ENCODE results near the gene PSENEN.

The PSENEN gene

DNA sequence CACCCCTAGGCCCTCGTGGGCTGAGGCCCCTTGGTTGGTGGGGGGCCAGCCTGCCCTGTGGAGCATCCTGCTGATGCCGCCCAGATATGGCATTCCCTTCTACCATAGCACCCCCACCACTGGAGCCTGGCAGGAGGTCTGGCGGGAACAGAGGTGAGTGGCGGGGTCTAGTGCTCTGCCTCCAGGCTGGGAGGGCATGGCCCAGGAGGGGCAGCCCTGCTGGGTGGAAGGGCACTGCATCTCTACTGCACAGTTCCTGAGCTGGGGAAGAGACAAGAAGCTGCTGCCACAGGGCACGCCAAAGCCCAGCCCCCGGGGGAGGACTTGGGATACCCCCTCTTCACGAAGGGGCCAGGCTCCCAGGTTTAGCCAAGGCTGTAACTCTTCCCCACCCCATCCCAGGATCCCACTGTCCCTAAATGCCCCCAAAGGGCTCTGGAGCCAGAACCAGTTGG is 30.1 kb upstream of the PSENEN start:
- H3K4me3 ChIP-seq (ENCODE audit: low read length) = no peak overlapping the region
- no peak for DNase-seq (ENCODE audit: low read depth)
- TF ChIP-seq, protein P1, sequence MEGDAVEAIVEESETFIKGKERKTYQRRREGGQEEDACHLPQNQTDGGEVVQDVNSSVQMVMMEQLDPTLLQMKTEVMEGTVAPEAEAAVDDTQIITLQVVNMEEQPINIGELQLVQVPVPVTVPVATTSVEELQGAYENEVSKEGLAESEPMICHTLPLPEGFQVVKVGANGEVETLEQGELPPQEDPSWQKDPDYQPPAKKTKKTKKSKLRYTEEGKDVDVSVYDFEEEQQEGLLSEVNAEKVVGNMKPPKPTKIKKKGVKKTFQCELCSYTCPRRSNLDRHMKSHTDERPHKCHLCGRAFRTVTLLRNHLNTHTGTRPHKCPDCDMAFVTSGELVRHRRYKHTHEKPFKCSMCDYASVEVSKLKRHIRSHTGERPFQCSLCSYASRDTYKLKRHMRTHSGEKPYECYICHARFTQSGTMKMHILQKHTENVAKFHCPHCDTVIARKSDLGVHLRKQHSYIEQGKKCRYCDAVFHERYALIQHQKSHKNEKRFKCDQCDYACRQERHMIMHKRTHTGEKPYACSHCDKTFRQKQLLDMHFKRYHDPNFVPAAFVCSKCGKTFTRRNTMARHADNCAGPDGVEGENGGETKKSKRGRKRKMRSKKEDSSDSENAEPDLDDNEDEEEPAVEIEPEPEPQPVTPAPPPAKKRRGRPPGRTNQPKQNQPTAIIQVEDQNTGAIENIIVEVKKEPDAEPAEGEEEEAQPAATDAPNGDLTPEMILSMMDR (conservative IDR thresholded peaks at IDR 0.05; ENCODE audit: low read length) = no peak

DNA sequence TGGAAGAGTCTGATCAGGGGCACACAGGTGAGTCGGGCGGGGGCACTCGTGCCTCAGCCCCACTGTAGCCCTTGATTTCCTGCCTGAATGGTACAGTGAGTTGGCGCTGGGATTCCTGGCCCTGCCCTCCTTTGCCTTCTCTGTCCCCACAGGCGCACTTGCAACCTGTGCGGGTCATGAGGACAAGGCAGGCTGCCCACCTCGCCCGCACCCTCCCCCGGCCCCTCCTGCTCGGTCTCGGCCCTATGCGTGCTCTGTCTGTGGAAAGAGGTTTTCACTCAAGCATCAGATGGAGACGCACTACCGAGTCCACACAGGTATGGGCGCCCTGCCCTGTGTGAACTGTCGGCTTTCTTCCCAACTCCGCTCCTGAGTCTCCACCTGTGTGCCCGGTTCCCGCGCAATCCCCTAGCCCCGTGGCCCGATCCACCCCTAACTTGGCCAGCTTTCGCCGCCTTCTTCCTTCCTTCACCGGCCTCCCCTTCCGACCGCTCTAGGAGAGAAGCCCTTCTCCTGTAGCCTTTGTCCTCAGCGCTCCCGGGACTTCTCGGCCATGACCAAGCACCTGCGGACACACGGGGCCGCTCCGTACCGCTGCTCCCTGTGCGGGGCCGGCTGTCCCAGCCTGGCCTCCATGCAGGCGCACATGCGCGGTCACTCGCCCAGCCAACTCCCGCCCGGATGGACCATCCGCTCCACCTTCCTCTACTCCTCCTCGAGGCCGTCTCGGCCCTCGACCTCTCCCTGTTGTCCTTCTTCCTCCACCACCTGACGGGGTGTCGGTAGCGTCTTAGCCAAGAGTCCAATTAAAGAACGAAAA is 29.3 kb upstream of the PSENEN start:
- peak; percentile 36 for DNase-seq (ENCODE audit: low read depth)
- TF ChIP-seq, protein P1 (conservative IDR thresholded peaks at IDR 0.05; ENCODE audit: low read length) = no peak
- peak overlapping the region; percentile 84 for H3K4me3 ChIP-seq (ENCODE audit: low read length)

DNA sequence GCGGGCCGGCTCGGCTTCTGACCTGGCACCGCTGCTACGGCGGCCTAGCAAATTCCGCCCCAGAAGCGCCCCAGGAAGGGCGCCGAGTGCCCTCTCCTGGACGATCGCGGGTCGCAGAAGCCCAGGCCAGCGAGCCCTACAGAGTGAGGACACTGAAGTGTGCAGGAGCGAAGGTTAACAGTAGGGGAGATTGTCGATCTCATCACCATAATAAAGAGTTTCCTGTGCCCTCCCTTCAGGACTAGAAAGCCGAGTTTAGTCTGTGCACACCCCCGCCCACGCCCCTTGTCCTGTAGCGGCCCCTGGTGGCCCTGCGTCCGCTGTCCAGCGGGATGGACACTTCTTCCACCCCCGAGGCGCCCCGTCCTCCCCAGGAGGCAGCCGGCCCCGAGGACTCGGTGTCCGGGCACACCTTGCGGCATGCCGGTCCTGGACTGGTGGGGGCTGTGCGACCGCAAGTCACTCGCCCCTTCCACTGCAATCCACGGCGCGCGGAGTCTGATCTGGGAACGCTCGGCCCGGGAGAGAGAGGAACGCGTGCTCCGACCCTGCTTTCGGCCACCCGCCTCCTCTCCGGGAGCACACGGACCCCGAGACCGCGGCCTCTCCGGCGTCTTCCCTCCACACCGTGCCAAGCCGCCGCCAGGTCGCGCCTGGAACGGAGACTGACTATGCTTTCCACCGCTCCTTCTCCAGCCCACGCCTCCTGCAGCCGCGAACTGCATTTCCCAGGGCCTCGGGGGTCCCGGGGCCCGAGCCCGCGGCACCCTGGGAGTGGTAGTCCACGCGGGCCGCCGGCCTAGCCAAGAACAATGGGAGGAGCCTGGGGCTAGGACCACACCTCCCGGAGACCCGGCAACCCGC is 28.4 kb upstream of the PSENEN start:
- peak; percentile 81 for DNase-seq (ENCODE audit: low read depth)
- H3K4me3 ChIP-seq (ENCODE audit: low read length) = peak overlapping the region; percentile 84
- TF ChIP-seq, protein P1 (conservative IDR thresholded peaks at IDR 0.05; ENCODE audit: low read length) = peak; percentile 80

DNA sequence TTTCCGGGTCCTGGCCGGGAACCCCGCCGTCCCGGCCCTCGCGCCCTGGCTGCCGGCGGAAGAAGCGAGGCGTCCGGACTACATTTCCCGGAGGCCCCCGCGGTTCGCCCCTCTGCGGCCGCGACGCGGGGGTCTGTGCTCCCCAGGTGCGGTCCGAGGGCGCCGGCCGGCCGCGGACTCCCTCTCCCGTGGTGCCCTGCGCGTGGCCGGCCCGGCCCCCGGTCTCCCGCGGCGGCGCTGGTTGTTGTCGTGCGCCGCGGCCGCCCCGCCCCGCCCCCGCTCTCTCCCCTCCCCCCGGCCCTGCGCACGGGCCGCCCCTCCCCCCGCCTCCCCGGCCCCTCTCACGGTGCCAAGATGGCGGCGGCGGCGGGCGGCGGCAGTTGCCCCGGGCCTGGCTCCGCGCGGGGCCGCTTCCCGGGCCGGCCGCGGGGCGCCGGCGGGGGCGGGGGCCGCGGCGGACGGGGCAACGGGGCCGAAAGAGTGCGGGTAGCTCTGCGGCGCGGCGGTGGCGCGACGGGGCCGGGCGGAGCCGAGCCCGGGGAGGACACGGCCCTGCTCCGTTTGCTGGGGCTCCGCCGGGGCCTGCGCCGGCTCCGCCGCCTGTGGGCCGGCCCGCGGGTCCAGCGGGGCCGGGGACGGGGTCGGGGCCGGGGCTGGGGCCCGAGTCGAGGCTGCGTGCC is 27.6 kb upstream of the PSENEN start, which contains the start of gene KMT2B:
KMT2B (plus strand) TSS at position 339 of the 680 bp plus-strand sequence; CDS start at position 355, 16 bp downstream.
- DNase-seq (ENCODE audit: low read depth) = peak; percentile 94

DNA sequence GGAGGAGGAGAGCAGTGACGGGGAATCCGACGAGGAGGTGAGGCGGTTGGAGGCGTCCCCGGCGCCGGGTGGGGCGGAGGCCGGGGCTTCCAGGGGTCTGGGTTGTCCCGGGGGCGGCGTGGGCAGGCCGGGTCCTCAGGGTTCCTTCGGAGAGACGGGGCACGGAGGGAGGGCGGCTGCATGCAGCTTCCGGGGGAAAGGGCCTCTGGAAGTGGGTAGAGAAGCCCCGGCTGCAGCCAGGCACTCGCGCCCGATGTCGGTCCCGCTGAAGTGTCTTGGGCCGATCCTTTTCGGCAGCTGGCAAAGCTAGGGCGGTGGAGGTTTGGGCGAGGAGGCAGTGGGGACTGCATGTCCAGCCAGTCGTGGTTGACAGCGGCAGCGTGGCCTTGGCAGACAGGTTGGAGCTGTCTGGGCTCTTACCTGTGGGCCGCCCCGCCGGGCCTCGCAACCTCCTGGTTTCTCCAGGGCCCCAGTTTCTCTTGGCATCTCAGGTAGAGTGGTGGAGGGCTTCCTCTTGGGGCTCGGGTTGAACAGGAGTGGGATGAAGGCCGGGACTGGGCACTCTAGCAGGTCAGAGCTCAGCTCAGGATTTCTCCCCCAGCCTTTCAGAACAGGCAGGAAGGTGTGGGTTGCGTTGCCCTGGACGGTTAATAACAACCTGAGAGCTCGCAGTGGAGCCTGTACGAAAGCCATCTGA is 27.0 kb upstream of the PSENEN start:
- H3K4me3 ChIP-seq (ENCODE audit: low read length) = peak overlapping the region; percentile 91
- peak; percentile 11 for DNase-seq (ENCODE audit: low read depth)
- TF ChIP-seq, protein P1 (conservative IDR thresholded peaks at IDR 0.05; ENCODE audit: low read length) = no peak

More for the DNA sequence above, 27.6 kb upstream of the PSENEN start, which contains the start of gene KMT2B:
- H3K4me3 ChIP-seq (ENCODE audit: low read length) = peak within 1 kb of the TSS; percentile 91
- TF ChIP-seq, protein P1 (conservative IDR thresholded peaks at IDR 0.05; ENCODE audit: low read length) = no peak

DNA sequence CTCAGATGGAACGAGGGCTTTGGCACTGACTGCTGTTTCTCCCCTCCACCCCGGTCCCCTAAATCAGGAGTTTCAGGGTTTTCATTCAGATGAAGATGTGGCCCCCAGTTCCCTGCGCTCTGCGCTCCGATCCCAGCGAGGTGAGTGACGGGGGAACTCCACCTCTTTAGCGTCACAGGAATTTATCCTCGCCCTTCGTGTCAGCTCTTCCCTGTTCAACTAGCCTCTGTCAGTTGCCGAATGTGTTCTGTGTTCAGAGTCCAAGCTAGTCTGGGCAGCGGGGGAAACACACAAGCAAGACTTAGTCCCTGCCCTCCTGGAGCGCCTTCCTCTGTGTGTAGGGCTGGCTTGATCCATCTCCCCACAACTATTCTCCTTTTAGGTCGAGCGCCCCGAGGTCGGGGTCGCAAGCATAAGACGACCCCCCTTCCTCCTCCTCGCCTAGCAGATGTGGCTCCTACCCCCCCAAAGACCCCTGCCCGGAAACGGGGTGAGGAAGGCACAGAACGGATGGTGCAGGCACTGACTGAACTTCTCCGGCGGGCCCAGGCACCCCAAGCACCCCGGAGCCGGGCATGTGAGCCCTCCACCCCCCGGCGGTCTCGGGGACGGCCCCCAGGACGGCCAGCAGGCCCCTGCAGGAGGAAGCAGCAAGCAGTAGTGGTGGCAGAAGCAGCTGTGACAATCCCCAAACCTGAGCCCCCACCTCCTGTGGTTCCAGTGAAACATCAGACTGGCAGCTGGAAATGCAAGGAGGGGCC is 25.9 kb upstream of the PSENEN start:
- H3K4me3 ChIP-seq (ENCODE audit: low read length) = peak overlapping the region; percentile 91
- DNase-seq (ENCODE audit: low read depth) = no peak
- TF ChIP-seq, protein P1 (conservative IDR thresholded peaks at IDR 0.05; ENCODE audit: low read length) = no peak

Data from AG10803 (cell line).